ENCODE data around the gene BIN1. TPM values are rescaled to one million over a fixed set of nuclear protein-coding genes. Genes with fewer than 3 reads are reported as not detected.
"Not testable (repeated sequence)": the region's sequence is repeated elsewhere in the genome, so short reads cannot be mapped to it uniquely, and the experiment has no call there.

The BIN1 gene
- total RNA-seq, 2 experiments from 2014 or later: 55.4 to 58.2 TPM

DNA sequence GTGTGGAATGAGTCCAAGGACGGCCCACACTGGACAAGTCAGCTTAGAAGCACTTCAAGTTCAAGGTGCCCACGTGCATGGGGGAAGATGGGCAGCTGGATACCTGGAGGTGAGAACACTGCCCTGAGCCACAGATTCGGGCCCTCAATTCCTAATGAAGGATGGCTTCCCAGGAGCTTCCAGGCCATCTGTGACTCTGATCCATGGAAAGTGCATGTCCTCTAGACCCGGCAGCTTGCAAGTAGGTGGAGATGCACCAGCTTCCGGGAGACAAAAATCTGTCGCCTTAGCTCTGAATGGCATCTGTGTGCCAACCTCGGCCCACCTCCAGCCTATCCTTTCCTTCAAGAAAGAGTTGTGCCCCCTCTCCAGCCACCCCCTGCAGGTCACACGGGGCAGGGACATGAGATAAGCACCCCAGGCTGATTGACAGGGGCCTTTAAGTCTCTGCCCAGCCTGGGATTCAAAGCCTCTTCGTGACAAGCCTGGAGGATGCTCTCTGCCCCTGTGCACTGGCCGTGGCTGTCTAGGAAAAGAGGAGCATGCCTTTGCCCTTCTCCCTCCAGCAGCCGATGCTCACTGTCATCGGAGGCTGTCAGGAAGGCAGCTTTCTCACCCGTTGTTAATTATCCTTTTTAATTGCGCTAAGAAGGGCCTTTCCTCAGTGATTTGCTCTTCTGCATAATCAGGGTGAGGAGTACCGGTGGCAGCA is 65.5 kb downstream of the BIN1 start:
- ChIA-PET CTCF (interaction anchor here (1.5 kb wide), 1 partner anchor 9 kb away, joined by 4 read pairs; no protein-coding TSS in a partner anchor), POLR2A (no interaction called here)
- Mint-ChIP-seq H3K27ac (no peak overlapping the region), H3K9me3 (no peaks in the 10 kb centered on the region), H3K36me3 (no peaks in the 10 kb centered on the region), H3K27me3 (no peaks in the 10 kb centered on the region), H3K4me1 (ENCODE audit: low read depth) (peaks cover 7% of the 10 kb centered on the region), H3K4me3 (no peak overlapping the region)
- no peak for DNase-seq
- intact Hi-C loops (cut with micrococcal nuclease): no loop called here

DNA sequence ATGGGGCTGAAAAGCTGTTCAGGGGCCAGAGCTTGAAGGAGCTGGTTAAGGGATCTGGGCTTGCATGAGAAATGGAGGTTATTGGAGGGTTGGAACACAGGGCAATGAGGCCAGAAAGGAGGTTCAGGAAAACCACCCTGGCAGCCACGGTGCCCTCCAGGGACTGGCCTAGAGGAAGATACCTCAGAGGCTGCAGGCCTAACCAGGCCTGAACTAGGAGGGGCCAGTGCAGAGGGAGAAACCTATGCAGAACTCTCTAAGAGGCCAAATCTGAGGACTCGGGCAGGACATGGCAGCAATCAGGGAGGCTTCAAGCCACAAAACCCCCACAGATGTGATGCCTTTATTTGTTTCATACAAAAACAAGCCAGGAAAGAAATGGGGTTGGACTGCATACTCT is 66.8 kb downstream of the BIN1 start:
- no peaks in the 10 kb centered on the region for H3K9me3 Mint-ChIP-seq
- H3K27me3 Mint-ChIP-seq: no peaks in the 10 kb centered on the region
- no peak overlapping the region for H3K4me3 Mint-ChIP-seq
- H3K4me1 Mint-ChIP-seq (ENCODE audit: low read depth): peaks cover 7% of the 10 kb centered on the region
- intact Hi-C loops (cut with micrococcal nuclease): no loop called here
- POLR2A ChIA-PET: no interaction called here
- no peaks in the 10 kb centered on the region for H3K36me3 Mint-ChIP-seq
- no peak for DNase-seq
- CTCF ChIA-PET: interaction anchor here (1.7 kb wide), 1 partner anchor 68 kb away, joined by 6 read pairs; no protein-coding TSS in a partner anchor
- no peak overlapping the region for H3K27ac Mint-ChIP-seq

DNA sequence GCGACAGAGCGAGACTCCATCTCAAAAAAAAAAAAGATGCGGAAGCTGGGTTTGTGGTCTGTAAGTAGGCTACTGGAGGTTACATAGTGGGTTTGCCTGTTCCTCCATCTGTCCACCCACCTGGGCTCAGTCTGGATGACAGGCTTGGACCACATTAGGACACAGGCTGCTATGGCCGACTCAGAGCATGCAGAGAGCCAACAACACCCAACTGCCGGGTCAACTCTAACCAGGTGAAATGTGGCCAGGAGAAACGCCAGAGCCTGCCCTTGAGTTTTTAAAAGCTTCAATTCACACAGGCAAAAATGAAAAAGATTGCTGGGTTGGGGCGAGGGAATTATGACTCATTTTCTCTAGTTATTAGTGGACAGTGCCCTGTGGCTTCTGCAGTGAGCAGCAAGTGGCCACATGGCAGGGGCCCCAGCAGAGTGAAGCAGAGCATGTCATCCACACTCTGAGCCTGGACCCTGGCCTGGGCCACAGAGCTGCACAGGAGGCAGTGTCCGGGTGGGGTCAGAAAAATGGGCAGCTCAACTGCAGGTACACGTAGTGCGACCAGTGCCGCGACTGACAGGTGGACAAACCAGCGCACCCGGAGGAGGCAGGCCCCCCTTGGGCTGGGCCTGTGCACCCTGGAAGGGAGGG is 67.4 kb downstream of the BIN1 start:
- Mint-ChIP-seq H3K4me3 (no peak overlapping the region), H3K9me3 (no peaks in the 10 kb centered on the region), H3K36me3 (no peaks in the 10 kb centered on the region), H3K27ac (no peak overlapping the region), H3K4me1 (ENCODE audit: low read depth) (peaks cover 7% of the 10 kb centered on the region), H3K27me3 (no peaks in the 10 kb centered on the region)
- ChIA-PET CTCF (interaction anchor here (1.7 kb wide), 1 partner anchor 67 kb away, joined by 6 read pairs; no protein-coding TSS in a partner anchor), POLR2A (no interaction called here)
- peak; percentile 38 for DNase-seq
- intact Hi-C loops (cut with micrococcal nuclease): no loop called here

DNA sequence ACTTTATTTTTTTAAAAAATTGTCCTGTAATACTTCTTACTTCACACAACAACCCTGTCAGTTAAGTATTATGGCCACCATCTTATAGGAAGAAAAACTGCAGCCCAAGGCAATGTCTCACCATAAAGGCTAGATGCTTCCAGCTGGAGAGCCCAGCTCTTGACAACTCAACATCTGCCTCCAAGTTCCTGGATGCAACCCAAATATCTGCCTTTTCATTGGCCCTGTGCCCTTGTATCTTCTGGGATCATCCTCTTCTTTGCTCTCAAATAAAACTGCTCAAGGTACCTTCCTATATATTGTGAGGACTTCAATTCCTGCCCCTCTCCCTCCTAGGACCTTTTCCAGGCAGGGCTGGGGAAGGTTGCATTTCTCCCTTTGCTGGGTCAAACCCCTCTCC is 69.5 kb downstream of the BIN1 start:
- intact Hi-C loops (cut with micrococcal nuclease): no loop called here
- no peaks in the 10 kb centered on the region for H3K27me3 Mint-ChIP-seq
- ChIA-PET POLR2A (no interaction called here), CTCF (interaction anchor here (0.6 kb wide), 1 partner anchor 42 kb away, joined by 3 read pairs; no protein-coding TSS in a partner anchor)
- H3K4me1 Mint-ChIP-seq (ENCODE audit: low read depth): peaks cover 7% of the 10 kb centered on the region
- no peak overlapping the region for H3K27ac Mint-ChIP-seq
- H3K36me3 Mint-ChIP-seq: no peaks in the 10 kb centered on the region
- H3K9me3 Mint-ChIP-seq: no peaks in the 10 kb centered on the region
- no peak for DNase-seq
- no peak overlapping the region for H3K4me3 Mint-ChIP-seq

DNA sequence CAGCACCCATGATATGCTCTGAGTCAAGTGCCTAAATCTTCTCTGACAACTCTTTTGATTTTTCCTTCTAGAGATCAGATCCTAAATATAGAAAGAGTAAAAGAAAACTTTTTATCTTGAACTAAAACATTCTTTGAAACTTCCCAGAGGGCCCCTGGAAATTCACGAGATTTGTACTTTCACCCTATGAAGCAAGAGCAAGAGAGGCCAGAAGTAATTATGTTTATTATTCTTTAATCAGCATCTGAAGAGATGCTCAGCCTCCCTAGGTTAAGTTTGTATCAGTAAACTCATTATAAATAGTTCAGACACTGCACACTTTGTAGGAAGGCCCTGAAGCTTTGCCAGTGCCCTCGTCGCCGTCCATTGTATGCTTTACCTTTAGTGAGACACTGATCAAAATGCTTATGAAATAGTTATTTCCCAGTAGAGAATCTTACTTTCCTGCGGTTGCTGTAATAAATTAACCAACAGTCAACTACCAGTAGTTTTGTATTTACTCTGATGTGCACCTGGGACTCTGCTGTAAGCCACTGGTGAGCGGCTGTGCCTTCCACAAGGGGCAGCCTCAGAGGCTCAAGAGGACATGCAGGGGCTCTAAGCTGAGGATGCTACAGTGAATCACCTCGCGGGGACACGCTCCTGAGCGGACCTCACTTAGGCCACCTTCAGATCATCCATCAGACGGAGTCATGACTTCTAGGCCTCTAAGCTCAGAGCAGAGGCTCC is 71.9 kb downstream of the BIN1 start:
- no peak overlapping the region for H3K4me3 Mint-ChIP-seq
- no peaks in the 10 kb centered on the region for H3K36me3 Mint-ChIP-seq
- intact Hi-C loops (cut with micrococcal nuclease): no loop called here
- no peak for DNase-seq
- H3K27ac Mint-ChIP-seq: no peak overlapping the region
- peaks cover 6% of the 10 kb centered on the region for H3K4me1 Mint-ChIP-seq (ENCODE audit: low read depth)
- peaks cover 5% of the 10 kb centered on the region for H3K27me3 Mint-ChIP-seq
- CTCF ChIA-PET: interaction anchor here (0.7 to 2.2 kb wide), 2 partner anchors 15 to 444 kb away, joined by 3 to 6 read pairs; no protein-coding TSS in a partner anchor
- no peaks in the 10 kb centered on the region for H3K9me3 Mint-ChIP-seq
- POLR2A ChIA-PET: no interaction called here

DNA sequence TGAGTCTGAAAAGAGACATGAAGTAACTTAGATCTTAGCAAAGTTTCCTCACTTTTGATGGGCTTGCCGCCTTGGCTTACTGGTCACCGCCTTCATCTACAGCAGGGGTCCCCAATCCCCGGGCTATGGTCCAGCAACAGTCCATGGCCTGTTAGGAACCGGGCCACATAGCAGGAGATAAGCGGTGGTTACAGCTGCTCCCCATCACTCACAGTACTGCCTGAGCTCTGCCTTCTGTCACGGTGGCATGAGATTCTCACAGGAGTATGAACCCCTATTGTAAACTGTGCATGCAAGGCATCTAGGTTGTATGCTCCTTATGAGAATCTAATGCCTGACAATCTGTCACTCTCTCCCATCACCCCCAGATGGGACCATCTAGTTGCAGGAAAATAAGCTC is 72.9 kb downstream of the BIN1 start:
- Mint-ChIP-seq H3K9me3 (no peaks in the 10 kb centered on the region), H3K27me3 (peaks cover 9% of the 10 kb centered on the region), H3K4me1 (ENCODE audit: low read depth) (no peaks in the 10 kb centered on the region), H3K4me3 (no peak overlapping the region), H3K27ac (no peak overlapping the region), H3K36me3 (no peaks in the 10 kb centered on the region)
- ChIA-PET CTCF (no interaction called here), POLR2A (no interaction called here)
- DNase-seq: no peak
- intact Hi-C loops (cut with micrococcal nuclease): no loop called here

DNA sequence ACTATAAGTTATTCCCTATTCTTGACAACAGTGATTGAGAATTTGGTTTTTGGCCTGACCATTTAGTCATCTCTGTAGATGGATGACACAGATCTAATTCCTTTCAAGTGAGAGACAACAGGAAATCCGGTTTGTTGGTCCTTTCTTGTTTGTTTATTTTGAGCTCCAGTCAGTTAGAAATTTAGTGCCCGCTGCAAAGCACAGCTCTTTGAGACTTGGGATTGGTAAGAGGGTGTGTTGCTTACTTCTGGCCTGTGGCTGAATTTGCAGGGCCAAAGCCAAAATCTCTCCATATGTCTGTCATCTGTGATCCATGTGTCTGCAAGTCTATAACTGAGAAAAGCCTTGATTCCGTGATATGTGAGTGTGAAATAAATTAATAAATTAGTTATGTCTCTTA is 74.3 kb downstream of the BIN1 start:
- POLR2A ChIA-PET: no interaction called here
- Mint-ChIP-seq H3K27me3 (peaks cover 16% of the 10 kb centered on the region), H3K36me3 (no peaks in the 10 kb centered on the region), H3K9me3 (no peaks in the 10 kb centered on the region), H3K4me3 (no peak overlapping the region), H3K27ac (no peak overlapping the region), H3K4me1 (ENCODE audit: low read depth) (no peaks in the 10 kb centered on the region)
- CTCF ChIA-PET: interaction anchor here (0.6 kb wide), 1 partner anchor 400 kb away, joined by 4 read pairs; no protein-coding TSS in a partner anchor
- no peak for DNase-seq
- intact Hi-C loops (cut with micrococcal nuclease): no loop called here

DNA sequence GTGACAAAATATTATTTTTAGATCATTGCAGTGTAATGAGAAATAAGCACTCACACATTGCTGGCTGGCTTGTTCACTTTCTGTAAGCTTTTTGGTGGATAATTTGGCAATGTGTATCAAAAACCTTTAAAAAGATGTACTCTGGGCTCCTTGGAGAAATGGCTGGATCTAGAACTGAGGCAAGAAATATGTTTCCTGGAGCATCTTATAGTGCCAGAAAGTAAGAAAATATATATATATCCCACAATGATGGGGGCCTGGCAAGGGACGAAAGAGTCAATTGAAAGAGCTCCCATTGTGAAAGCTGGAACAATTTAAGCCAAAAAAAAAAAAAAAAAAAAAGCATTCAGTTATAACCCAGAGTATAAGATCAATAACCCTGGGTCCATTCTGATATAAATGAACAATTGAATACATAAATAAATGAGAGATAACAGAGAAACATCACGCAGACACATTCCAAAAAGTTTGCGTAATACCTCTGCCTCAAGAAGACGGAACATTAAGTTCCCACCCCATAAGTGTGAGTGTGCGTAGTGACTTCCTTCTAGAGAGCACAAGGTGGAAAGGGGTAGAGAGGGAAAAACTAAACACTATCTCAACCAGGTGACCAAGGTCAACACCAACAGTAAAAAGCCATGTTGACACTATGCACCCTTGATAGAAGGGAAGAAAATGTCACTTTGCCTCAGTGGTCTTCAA is 77.5 kb downstream of the BIN1 start:
- Mint-ChIP-seq H3K9me3 (no peaks in the 10 kb centered on the region), H3K27me3 (peaks cover 22% of the 10 kb centered on the region), H3K27ac (no peak overlapping the region), H3K4me3 (no peak overlapping the region), H3K36me3 (no peaks in the 10 kb centered on the region), H3K4me1 (ENCODE audit: low read depth) (peaks cover 13% of the 10 kb centered on the region)
- ChIA-PET CTCF (no interaction called here), POLR2A (no interaction called here)
- intact Hi-C loops (cut with micrococcal nuclease): loop anchor here (10.0 kb wide), 1 partner anchor 375 kb away; the partner anchor contains the start of gene GYPC
- no peak for DNase-seq

DNA sequence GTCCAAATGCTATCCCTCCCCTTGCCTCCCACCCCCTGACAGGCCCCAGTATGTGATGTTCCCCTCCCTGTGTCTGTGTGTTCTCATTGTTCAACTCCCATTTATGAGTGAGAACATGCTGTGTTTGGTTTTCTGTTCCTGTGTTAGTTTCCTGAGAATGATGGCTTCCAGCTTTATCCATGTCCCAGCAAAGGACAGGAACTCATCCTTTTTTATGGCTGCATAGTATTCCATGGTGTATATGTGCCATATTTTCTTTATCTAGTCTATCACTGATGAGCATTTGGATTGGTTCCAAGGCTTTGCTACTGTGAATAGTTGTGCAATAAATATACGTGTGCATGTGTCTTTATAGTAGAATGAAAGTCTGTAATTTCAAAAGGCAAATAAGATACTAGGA is 78.2 kb downstream of the BIN1 start:
- CTCF ChIA-PET, POLR2A ChIA-PET, H3K9me3 Mint-ChIP-seq, H3K4me3 Mint-ChIP-seq, DNase-seq, H3K27ac Mint-ChIP-seq, H3K36me3 Mint-ChIP-seq: not testable (repeated sequence)
- intact Hi-C loops (cut with micrococcal nuclease): loop anchor here (10.0 kb wide), 1 partner anchor 374 kb away; the partner anchor contains the start of gene GYPC
- Mint-ChIP-seq H3K4me1 (ENCODE audit: low read depth) (peaks cover 15% of the 10 kb centered on the region), H3K27me3 (peaks cover 25% of the 10 kb centered on the region)

DNA sequence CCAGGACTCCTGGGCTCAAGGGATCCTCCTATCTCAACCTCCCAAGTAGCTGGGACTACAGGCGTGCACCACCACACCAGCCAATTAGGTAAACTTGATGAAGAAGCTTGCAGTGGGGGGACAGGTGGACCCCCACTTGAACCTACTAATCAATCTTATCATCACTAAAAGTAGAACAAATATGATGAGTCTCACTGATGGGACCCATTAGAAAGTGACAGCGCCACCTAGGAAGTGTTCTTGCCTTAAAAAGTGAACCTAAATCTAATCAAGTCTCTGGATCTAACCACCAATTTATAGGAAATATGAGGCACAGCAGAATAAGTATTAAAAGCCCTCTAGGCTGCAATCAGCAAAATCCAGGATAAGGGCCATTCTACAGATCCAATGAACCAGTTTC is 79.2 kb downstream of the BIN1 start:
- Mint-ChIP-seq H3K4me3 (no peak overlapping the region), H3K36me3 (no peaks in the 10 kb centered on the region), H3K27me3 (peaks cover 25% of the 10 kb centered on the region), H3K27ac (no peak overlapping the region), H3K9me3 (peaks cover 2% of the 10 kb centered on the region), H3K4me1 (ENCODE audit: low read depth) (peaks cover 15% of the 10 kb centered on the region)
- intact Hi-C loops (cut with micrococcal nuclease): loop anchor here (10.0 kb wide), 1 partner anchor 373 kb away; the partner anchor contains the start of gene GYPC
- no peak for DNase-seq
- CTCF ChIA-PET: interaction anchor here (1.2 kb wide), 1 partner anchor 26 kb away, joined by 3 read pairs; no protein-coding TSS in a partner anchor
- POLR2A ChIA-PET: no interaction called here

DNA sequence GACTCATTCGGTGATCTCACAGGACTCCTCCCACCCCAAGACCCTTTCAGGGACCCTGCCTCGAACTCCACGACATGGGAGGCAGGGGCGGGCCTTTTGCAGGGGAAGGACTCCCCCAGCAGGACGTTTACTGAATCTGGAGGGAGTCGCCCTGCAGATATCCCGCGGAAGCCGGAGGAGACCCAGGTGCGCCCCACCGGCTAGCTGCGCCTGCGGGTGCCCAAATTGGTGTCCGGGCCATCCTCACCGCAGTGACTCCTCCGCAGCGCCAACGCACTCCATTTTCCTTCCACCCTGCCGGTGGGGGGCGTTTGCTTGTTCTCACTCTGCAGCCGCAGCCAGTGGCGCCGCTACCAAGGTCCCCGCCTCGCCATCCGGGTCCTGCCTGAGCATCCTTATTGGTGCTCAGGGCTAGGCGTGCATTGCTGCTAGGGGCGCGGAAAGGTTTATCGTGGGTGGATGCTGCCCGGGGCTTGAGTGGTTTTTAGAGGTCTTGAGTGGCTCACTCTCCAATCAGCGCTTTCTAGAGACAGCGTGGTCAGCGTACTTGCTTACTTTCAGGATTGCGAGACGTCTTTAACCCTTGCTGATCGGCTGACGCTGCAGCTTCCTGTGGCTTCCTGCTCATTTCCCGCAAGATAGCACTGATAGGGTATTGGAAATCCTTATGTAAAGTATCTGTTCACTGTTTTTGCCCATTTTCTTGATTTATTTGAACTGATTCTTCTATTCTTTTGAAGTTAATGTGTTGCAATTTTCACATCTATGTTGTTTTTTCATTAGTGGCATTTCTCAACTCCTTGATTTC is 81.4 kb downstream of the BIN1 start:
- Mint-ChIP-seq H3K4me1 (ENCODE audit: low read depth) (peaks cover 15% of the 10 kb centered on the region), H3K9me3 (peaks cover 2% of the 10 kb centered on the region), H3K36me3 (no peaks in the 10 kb centered on the region), H3K27ac (no peak overlapping the region), H3K4me3 (peak overlapping the region; percentile 69), H3K27me3 (peaks cover 21% of the 10 kb centered on the region)
- CTCF ChIA-PET: interaction anchor here (0.6 to 1.4 kb wide), 3 partner anchors 8 to 53 kb away, joined by 3 read pairs; no protein-coding TSS in a partner anchor
- POLR2A ChIA-PET: no interaction called here
- intact Hi-C loops (cut with micrococcal nuclease): loop anchor here (10.0 kb wide), 1 partner anchor 371 kb away; the partner anchor contains the start of gene GYPC
- DNase-seq: peak; percentile 86

Data from activated CD4-positive, alpha-beta memory T cell treated with anti-CD3 and anti-CD28 coated beads for 36 hours (primary cell).